ENCODE measurements around the gene S100A1.
A peak's percentile ranks its signal among the peaks of the same experiment; 100 is the strongest.
"Not testable (repeated sequence)": the region's sequence is repeated elsewhere in the genome, so short reads cannot be mapped to it uniquely, and the experiment has no call there.

The S100A1 gene

GRCh38 chr1:153627715-153628626 lies at the start of gene S100A1:
Gene S100A1 (plus strand): TSS chr1:153628434. CDS start chr1:153630522, 2,088 bp downstream.
- no peak for DNase-seq (ENCODE audit: low spot score)

- DNase-seq (ENCODE audit: low spot score), result peak; percentile 56
Measured at GRCh38 chr1:153578490-153578889, 49.7 kb upstream of the S100A1 start.

GRCh38 chr1:153578936-153579335 lies 49.3 kb upstream of the S100A1 start:
- peak; percentile 23 for DNase-seq (ENCODE audit: low spot score)

- DNase-seq (ENCODE audit: low spot score), result not testable (repeated sequence)
Measured at GRCh38 chr1:153582836-153583235, 45.4 kb upstream of the S100A1 start.

GRCh38 chr1:153583514-153583913 lies 44.7 kb upstream of the S100A1 start:
- not testable (repeated sequence) for DNase-seq (ENCODE audit: low spot score)

GRCh38 chr1:153583976-153584375 lies 44.3 kb upstream of the S100A1 start:
- DNase-seq (ENCODE audit: low spot score), result no peak

- DNase-seq (ENCODE audit: low spot score), result no peak
Measured at GRCh38 chr1:153585006-153585405, 43.2 kb upstream of the S100A1 start.

- no peak for DNase-seq (ENCODE audit: low spot score)
Measured at GRCh38 chr1:153586347-153586746, 41.9 kb upstream of the S100A1 start.

GRCh38 chr1:153587314-153587713 lies 40.9 kb upstream of the S100A1 start:
- DNase-seq (ENCODE audit: low spot score), result no peak

- DNase-seq (ENCODE audit: low spot score), result not testable (repeated sequence)
Measured at GRCh38 chr1:153588033-153588432, 40.2 kb upstream of the S100A1 start.

- no peak for DNase-seq (ENCODE audit: low spot score)
Measured at GRCh38 chr1:153588482-153588881, 39.8 kb upstream of the S100A1 start.

- DNase-seq (ENCODE audit: low spot score), result no peak
Measured at GRCh38 chr1:153592748-153593147, 35.5 kb upstream of the S100A1 start.

- no peak for DNase-seq (ENCODE audit: low spot score)
Measured at GRCh38 chr1:153597206-153597605, 31.0 kb upstream of the S100A1 start.

GRCh38 chr1:153598309-153599172 lies 29.7 kb upstream of the S100A1 start:
- DNase-seq (ENCODE audit: low spot score), result no peak

GRCh38 chr1:153599847-153600246 lies 28.4 kb upstream of the S100A1 start:
- DNase-seq (ENCODE audit: low spot score), result no peak

GRCh38 chr1:153602749-153603148 lies 25.5 kb upstream of the S100A1 start:
- DNase-seq (ENCODE audit: low spot score), result no peak

- DNase-seq (ENCODE audit: low spot score), result no peak
Measured at GRCh38 chr1:153606194-153606593, 22.0 kb upstream of the S100A1 start.

- no peak for DNase-seq (ENCODE audit: low spot score)
Measured at GRCh38 chr1:153607381-153607780, 20.9 kb upstream of the S100A1 start.

GRCh38 chr1:153608089-153608682 lies 20.0 kb upstream of the S100A1 start:
- peak; percentile 18 for DNase-seq (ENCODE audit: low spot score)

- peak; percentile 88 for DNase-seq (ENCODE audit: low spot score)
Measured at GRCh38 chr1:153608742-153609584, 19.3 kb upstream of the S100A1 start.

GRCh38 chr1:153609585-153609907 lies 18.7 kb upstream of the S100A1 start:
- no peak for DNase-seq (ENCODE audit: low spot score)

- peak; percentile 33 for DNase-seq (ENCODE audit: low spot score)
Measured at GRCh38 chr1:153610334-153610733, 17.9 kb upstream of the S100A1 start.
